NT2/D1 (cell line): Measurements from ENCODE around the gene OGFR.

Experiments
- YY1 ChIP-seq: IDR thresholded peaks from 2 replicates; pipeline ENCODE4 v1.6.1; 2011; ENCODE audit not compliant: insufficient read length, insufficient read depth
- ZNF274 ChIP-seq: IDR thresholded peaks from 2 replicates; pipeline ENCODE4 v1.6.1; 2011; ENCODE audit warnings: mild to moderate bottlenecking, low read depth, low read length

DNA sequence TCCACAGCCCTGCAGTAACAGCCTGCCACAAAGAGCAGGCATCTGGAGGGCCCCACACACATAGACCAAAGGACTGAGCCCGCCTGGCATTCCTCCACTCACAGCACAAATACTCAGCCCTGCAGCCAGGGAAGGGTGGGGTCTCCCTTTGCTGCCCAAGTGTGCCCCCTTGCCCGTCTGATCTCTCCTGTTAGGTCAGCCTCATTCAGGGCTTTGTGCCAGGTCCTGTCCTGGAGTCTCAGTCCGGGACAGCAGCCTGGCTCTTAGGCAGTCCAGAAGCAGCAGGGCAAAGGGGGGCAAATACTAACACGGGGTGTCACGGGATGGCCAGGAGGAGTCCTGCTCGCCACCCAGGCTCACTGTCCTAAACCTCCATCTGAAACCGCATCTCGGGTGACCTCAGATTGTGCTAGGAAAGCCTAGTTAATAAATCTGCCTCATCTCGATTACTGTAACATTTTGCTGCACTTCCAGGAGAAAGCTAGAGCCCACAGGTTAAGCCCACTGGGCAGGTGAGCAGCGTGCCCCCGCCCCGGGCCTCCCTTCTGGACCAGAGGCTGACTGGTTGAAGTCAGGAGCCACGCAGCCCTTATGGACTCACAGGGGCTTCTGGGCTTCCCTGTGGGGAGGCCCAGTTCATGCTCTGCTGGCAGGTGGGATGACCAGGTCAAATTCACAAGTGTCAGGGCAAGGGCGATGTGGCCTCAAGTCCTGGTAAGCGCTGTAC lies 3.2 kb upstream of the OGFR start:
- TF ChIP-seq ZNF274 (no peak), YY1 (no peak)
